SU-DHL-6 (cell line): ENCODE data around the gene PDE6G.
A peak's percentile ranks its signal among the peaks of the same experiment; 100 is the strongest.

Experiments used
- H2AFZ ChIP-seq: fragments of 200-600 bp; sonication (generic); 2 replicates; pipeline ENCODE4 v1.6.1; 2014; ENCODE audit warnings: low read depth, mild to moderate bottlenecking, moderate library complexity, mixed read lengths, antibody characterized with exemption, low read length; ENCODE audit not compliant: severe bottlenecking
- H3F3A ChIP-seq: fragments of 200-600 bp; shearing (Covaris generic); 2 replicates; pipeline ENCODE4 v1.6.0; 2016; ENCODE audit warnings: antibody characterized with exemption, mild to moderate bottlenecking; ENCODE audit not compliant: insufficient read depth
- H3K27ac ChIP-seq: fragments of 200-600 bp; sonication (generic); 2 replicates; pipeline ENCODE4 v1.5.1; 2016; ENCODE audit warnings: low read depth, mild to moderate bottlenecking, low read length, moderate library complexity, mixed read lengths
- H3K27me3 ChIP-seq: fragments of 200-600 bp; sonication (generic), shearing (Covaris generic); 2 replicates; pipeline ENCODE4 v1.6.0; 2014; ENCODE audit warnings: mild to moderate bottlenecking, low read length
- H3K36me3 ChIP-seq: fragments of 200-600 bp; sonication (generic); 2 replicates; pipeline ENCODE4 v1.6.1; 2014; ENCODE audit warnings: mild to moderate bottlenecking, low read length, mixed read lengths
- H3K4me2 ChIP-seq: fragments of 300-600, 200-600 bp; shearing (Covaris generic), sonication (generic); 2 replicates; pipeline ENCODE4 v1.6.0; 2014; ENCODE audit warnings: low read length, low read depth, mild to moderate bottlenecking; ENCODE audit not compliant: poor library complexity, severe bottlenecking
- H3K4me3 ChIP-seq: fragments of 200-600 bp; sonication (generic); 2 replicates; pipeline ENCODE4 v1.5.1; 2014; ENCODE audit warnings: antibody characterized with exemption, low read length, mild to moderate bottlenecking, mixed read lengths; ENCODE audit not compliant: insufficient read depth, poor library complexity, severe bottlenecking
- H3K79me2 ChIP-seq: fragments of 200-600 bp; sonication (generic); 2 replicates; pipeline ENCODE4 v1.6.1; 2014; ENCODE audit warnings: mild to moderate bottlenecking, low read length, moderate library complexity; ENCODE audit not compliant: insufficient read depth
- H3K9ac ChIP-seq: fragments of 200-600 bp; sonication (generic); 2 replicates; pipeline ENCODE4 v1.7.0; 2014; ENCODE audit warnings: mild to moderate bottlenecking, low read length
- H3K9me2 ChIP-seq: fragments of 200-600 bp; sonication (generic); replicated peaks from 2 replicates; pipeline ENCODE4 v1.6.1; 2014; ENCODE audit warnings: low read length; ENCODE audit not compliant: insufficient read depth
- H3K9me3 ChIP-seq: fragments of 200-600 bp; sonication (generic); 2 replicates; pipeline ENCODE4 v1.6.1; 2014; ENCODE audit warnings: low read length, mixed read lengths; ENCODE audit not compliant: insufficient read depth
- H4K20me1 ChIP-seq: fragments of 200-600 bp; sonication (generic); 2 replicates; pipeline ENCODE4 v1.6.1; 2014; ENCODE audit warnings: low read depth, mild to moderate bottlenecking, antibody characterized with exemption, low read length, moderate library complexity, mixed read lengths
- CTCF ChIP-seq: fragments of 200-600 bp; sonication (generic); IDR thresholded peaks from one replicate; pipeline ENCODE4 v1.5.1; 2017; ENCODE audit warnings: antibody characterized with exemption, mild to moderate bottlenecking, low read length, moderate library complexity; ENCODE audit not compliant: insufficient read depth, poor library complexity, severe bottlenecking
- EZH2phosphoT487 ChIP-seq: fragments of 200-600 bp; sonication (generic), shearing (Covaris generic); conservative IDR thresholded peaks from 2 replicates; pipeline ENCODE4 v1.6.1; 2018; ENCODE audit warnings: mild to moderate bottlenecking, antibody characterized with exemption, low read length, moderate library complexity, mixed read lengths

PDE6G gene

GRCh38 chr17:81684442-81684911 is 28.1 kb upstream of the PDE6G start:
- no peaks in the 10 kb centered on the region for H3F3A ChIP-seq

DNA sequence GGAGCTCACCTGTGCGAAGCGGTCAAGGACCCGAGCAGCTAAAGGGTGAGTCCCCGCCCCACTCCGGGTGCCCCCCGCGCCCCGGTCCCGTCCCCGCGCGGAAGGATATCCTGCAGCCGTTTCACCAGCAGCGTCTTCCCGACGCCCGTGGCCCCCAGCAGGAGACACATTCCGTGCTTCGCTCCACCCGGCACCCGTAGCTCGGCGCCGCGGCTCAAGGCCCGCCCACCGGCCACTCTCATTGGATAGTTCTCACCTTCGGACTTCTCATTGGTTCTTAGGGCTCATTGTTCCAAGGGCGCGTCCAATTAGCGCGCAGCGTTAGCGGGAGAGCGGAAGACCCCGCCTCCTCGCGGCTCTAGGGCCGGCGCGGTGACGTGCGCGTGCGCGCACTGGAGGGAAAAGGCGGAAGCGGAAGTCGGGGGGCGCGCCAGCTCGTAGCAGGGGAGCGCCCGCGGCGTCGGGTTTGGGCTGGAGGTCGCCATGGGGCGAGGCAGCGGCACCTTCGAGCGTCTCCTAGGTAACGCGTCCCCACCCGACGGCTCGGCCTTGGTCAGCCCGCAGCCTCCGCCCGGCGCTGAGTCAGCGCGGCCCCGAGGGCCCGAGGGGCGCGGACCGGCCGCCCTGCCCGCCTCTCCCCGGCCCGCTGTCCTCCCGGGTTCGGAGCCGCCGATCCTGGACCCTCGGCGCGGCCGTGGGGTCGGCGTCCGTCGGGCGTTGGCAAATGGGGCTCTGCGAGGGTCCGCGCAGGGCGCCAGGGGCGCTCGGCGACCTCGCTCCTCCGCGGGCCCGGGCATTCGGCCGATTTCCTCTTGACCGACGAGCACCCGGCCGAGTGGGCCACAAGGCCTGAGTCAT is 27.5 kb upstream of the PDE6G start, which contains the start of the genes ARL16 and HGS:
Gene ARL16, minus strand, starts transcription at position 214 of the 858 bp plus-strand sequence. Its CDS starts 44 bp downstream, at position 170.
Gene HGS, plus strand, starts transcription at position 428 of the 858 bp plus-strand sequence. Its CDS starts 56 bp downstream, at position 484.
- Histone ChIP-seq H3K4me2 (peak within 1 kb of the TSS; percentile 76), H3K9ac (peak within 1 kb of the TSS; percentile 86), H3K27ac (peak within 1 kb of the TSS; percentile 33; the same call in 1 of the 2 replicates), H3K27me3 (no peaks in the 10 kb centered on the region), H3F3A (no peaks in the 10 kb centered on the region), H3K36me3 (no peaks in the 10 kb centered on the region), H3K4me3 (peak within 1 kb of the TSS; percentile 84), H2AFZ (peak within 1 kb of the TSS; percentile 52), H3K79me2 (peaks cover 49% of the 10 kb centered on the region), H4K20me1 (no peaks in the 10 kb centered on the region), H3K9me3 (no peaks in the 10 kb centered on the region), H3K9me2 (no peaks in the 10 kb centered on the region)
- TF ChIP-seq CTCF = no peak

More at GRCh38 chr17:81684442-81684911, 28.1 kb upstream of the PDE6G start:
- no peaks in the 10 kb centered on the region for H3K9me2 ChIP-seq
- H3K27me3 ChIP-seq = no peaks in the 10 kb centered on the region
- H3K9me3 ChIP-seq = no peaks in the 10 kb centered on the region
- H3K4me3 ChIP-seq = peak overlapping the region; percentile 84
- TF ChIP-seq EZH2phosphoT487 (no peak), CTCF (no peak)
- H3K9ac ChIP-seq = peak overlapping the region; percentile 86
- no peaks in the 10 kb centered on the region for H4K20me1 ChIP-seq
- H3K79me2 ChIP-seq = peaks cover 49% of the 10 kb centered on the region
- H3K4me2 ChIP-seq = peak overlapping the region; percentile 76
- H3K36me3 ChIP-seq = no peaks in the 10 kb centered on the region
- H3K27ac ChIP-seq = peak overlapping the region; percentile 12; the same call in 1 of the 2 replicates
- H2AFZ ChIP-seq = no peak overlapping the region

- no peaks in the 10 kb centered on the region for H3K36me3 ChIP-seq
- H3K9me2 ChIP-seq = no peaks in the 10 kb centered on the region
- no peaks in the 10 kb centered on the region for H3F3A ChIP-seq
- H2AFZ ChIP-seq = peak overlapping the region; percentile 52
- H3K4me2 ChIP-seq = peak overlapping the region; percentile 64
- no peaks in the 10 kb centered on the region for H3K27me3 ChIP-seq
- H3K27ac ChIP-seq = peak overlapping the region; percentile 33; the same call in 1 of the 2 replicates
- H3K9me3 ChIP-seq = no peaks in the 10 kb centered on the region
- peaks cover 49% of the 10 kb centered on the region for H3K79me2 ChIP-seq
- peak overlapping the region; percentile 83 for H3K4me3 ChIP-seq
- H4K20me1 ChIP-seq = no peaks in the 10 kb centered on the region
- TF ChIP-seq CTCF = no peak
- no peak for TF ChIP-seq EZH2phosphoT487
- H3K9ac ChIP-seq = peak overlapping the region; percentile 86
These were observed 26.9 kb upstream of the PDE6G start for GRCh38 chr17:81683208-81683583.
